ENCODE data around the gene FOXK1. TPM values are rescaled to one million over a fixed set of nuclear protein-coding genes. Genes with fewer than 3 reads are reported as not detected.

The FOXK1 gene
- total and polyA plus RNA-seq, 9 of the 15 experiments (the other 6 are each of a cell fraction or from before 2014, with no cell fraction given): 0.32 to 45.5 (median 8.1) TPM

DNA sequence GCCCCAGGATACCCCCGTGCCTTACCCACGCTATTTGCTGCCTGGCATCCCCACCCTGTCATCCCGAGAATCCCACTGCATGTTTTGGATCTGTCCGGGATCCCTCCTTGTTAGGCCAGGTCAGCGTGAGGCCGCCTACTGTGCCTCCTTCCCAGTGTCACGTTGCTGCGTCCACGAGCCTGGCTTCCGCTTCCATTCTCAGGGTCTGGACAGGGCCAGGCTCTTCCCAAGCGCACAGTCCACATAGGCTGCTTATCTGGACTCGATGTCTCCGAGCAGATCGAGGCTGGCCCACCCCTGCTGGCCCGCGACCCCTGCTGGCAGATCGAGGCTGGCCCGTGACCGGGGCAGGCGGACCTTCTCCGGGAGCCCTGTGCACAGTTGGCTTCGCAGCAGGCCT lies 27.1 kb downstream of the FOXK1 start:
- ChIA-PET POLR2A (no interaction called here), CTCF (ENCODE audit: low intra/inter-chr PET ratio) (no interaction called here)
- peaks cover 15% of the 10 kb centered on the region; the same call in 1 of the 3 replicates for H3K36me3 ChIP-seq (ENCODE audit: control insufficient read depth, insufficient read depth, low read length)
- peaks cover 14 to 27% of the 10 kb centered on the region in 2 experiments; a peak in 4 of 5 replicates for H3K4me1 ChIP-seq (replicated peaks in 1 of 2; ENCODE audit: control insufficient read depth in 2 of 2, insufficient read depth in 2 of 2, low read length in 2 of 2)
- peak overlapping the region in 1 of 2 experiments; percentile 69; a peak in 1 of 4 replicates for H3K9ac ChIP-seq (ENCODE audit: insufficient read depth in 1 of 2, low read depth in 2 of 2, low read length in 2 of 2)
- intact Hi-C loops (cut with micrococcal nuclease) (no loop called here), in situ Hi-C loops (cut with MboI) (no loop called here)
- H3K9me1 ChIP-seq (ENCODE audit: control insufficient read depth, insufficient read depth, low read length): peaks cover 17% of the 10 kb centered on the region
- TF ChIP-seq SLC30A9 (CRISPR knock-in tag; IDR thresholded peaks at IDR 0.05) (no peak), NCOA2 (IDR thresholded peaks at IDR 0.05; ENCODE audit: partially characterized antibody in 2 of 2) (no peak), MAFK (IDR thresholded peaks at IDR 0.05; ENCODE audit: low read length) (no peak), PHTF2 (CRISPR knock-in tag; IDR thresholded peaks at IDR 0.05) (no peak), PCBP1 (IDR thresholded peaks at IDR 0.05; ENCODE audit: low read depth, low read length, poor library complexity, severe bottlenecking) (no peak), SREBF2 (CRISPR knock-in tag; IDR thresholded peaks at IDR 0.05) (no peak), HMG20A (CRISPR knock-in tag; conservative IDR thresholded peaks at IDR 0.05) (no peak), ZNF232 (CRISPR knock-in tag; IDR thresholded peaks at IDR 0.05) (no peak), TRIM28 (IDR thresholded peaks at IDR 0.05) (no peak), STAT5B (CRISPR knock-in tag; IDR thresholded peaks at IDR 0.05) (no peak), NELFE (IDR thresholded peaks at IDR 0.05; ENCODE audit: insufficient read depth, insufficient read length) (no peak), ARHGAP35 (IDR thresholded peaks at IDR 0.05; ENCODE audit: partially characterized antibody) (no peak), C11orf30 (IDR thresholded peaks at IDR 0.05; ENCODE audit: low read depth) (no peak)
- TF ChIP-seq, protein P1, sequence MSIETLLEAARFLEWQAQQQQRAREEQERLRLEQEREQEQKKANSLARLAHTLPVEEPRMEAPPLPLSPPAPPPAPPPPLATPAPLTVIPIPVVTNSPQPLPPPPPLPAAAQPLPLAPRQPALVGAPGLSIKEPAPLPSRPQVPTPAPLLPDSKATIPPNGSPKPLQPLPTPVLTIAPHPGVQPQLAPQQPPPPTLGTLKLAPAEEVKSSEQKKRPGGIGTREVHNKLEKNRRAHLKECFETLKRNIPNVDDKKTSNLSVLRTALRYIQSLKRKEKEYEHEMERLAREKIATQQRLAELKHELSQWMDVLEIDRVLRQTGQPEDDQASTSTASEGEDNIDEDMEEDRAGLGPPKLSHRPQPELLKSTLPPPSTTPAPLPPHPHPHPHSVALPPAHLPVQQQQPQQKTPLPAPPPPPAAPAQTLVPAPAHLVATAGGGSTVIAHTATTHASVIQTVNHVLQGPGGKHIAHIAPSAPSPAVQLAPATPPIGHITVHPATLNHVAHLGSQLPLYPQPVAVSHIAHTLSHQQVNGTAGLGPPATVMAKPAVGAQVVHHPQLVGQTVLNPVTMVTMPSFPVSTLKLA (conservative IDR thresholded peaks at IDR 0.05): no peak
- no peaks in the 10 kb centered on the region for H3K27me3 ChIP-seq (ENCODE audit: control insufficient read depth in 2 of 2, insufficient read depth in 2 of 2, low read length in 2 of 2)
- WGBS (ENCODE audit: insufficient coverage, low coverage, missing lambda C conversion rate): 92% methylated on average over 22 of the region's 22 CpGs
- H4K20me1 ChIP-seq (replicated peaks; ENCODE audit: control insufficient read depth, insufficient read depth, low read length): peaks cover 31% of the 10 kb centered on the region
- H3K9me3 ChIP-seq (replicated peaks; ENCODE audit: control insufficient read depth, insufficient read depth, low read depth, low read length): no peaks in the 10 kb centered on the region; the same call in none of the 2 replicates
- peaks cover 84% of the 10 kb centered on the region for H3K79me2 ChIP-seq (ENCODE audit: control insufficient read depth, insufficient read depth, low read length)
- no peak overlapping the region for H3K27ac ChIP-seq (ENCODE audit: extremely low read depth, low read depth, low read length)
- FAIRE-seq: no peak
- no peak overlapping the region for H2AFZ ChIP-seq (ENCODE audit: low read depth, low read length)
- H3K4me3 ChIP-seq: no peak overlapping the region
- no TSS peak for BruUV-seq (replicated peaks)
- H3K4me2 ChIP-seq (ENCODE audit: insufficient read depth, low read length): no peak overlapping the region
- no peak for DNase-seq (ENCODE audit: extremely low read depth in 1 of 4, low spot score in 3 of 4)
- no peak for ATAC-seq

Measured in K562 (cell line).